Nephron (organoid): ENCODE results near the gene PDGFD.

ENCODE experiments used
- H3K27ac Mint-ChIP-seq, 3 experiments: 2 replicates each; pipeline ENCODE4 v1.8.0; 2020; ENCODE audit warnings: mixed read lengths in 3 of 3, mild to moderate bottlenecking in 2 of 3, moderate library complexity in 1 of 3
- H3K27me3 Mint-ChIP-seq: 2 replicates; pipeline ENCODE4 v1.8.0; 2021; ENCODE audit warnings: low read depth, mild to moderate bottlenecking, moderate library complexity, mixed read lengths
- H3K36me3 Mint-ChIP-seq: 2 replicates; pipeline ENCODE4 v1.8.0; 2020; ENCODE audit warnings: low read depth, mixed read lengths
- H3K4me1 Mint-ChIP-seq: 2 replicates; pipeline ENCODE4 v1.8.0; 2020; ENCODE audit warnings: mixed read lengths
- H3K4me3 Mint-ChIP-seq, 3 experiments: 2 replicates each; pipeline ENCODE4 v1.8.0; 2020; ENCODE audit warnings: mild to moderate bottlenecking in 3 of 3, mixed read lengths in 3 of 3, moderate library complexity in 2 of 3
- H3K9me3 Mint-ChIP-seq: 2 replicates; pipeline ENCODE4 v1.8.0; 2020; ENCODE audit warnings: mixed read lengths
- TF ChIP-seq, protein P1 (sequence below), 3 experiments: fragments of 200-600 bp; sonication (generic); IDR thresholded peaks; one replicate each; pipeline ENCODE4 v1.5.0; 2021; ENCODE audit warnings: antibody characterized with exemption in 3 of 3; ENCODE audit not compliant: unreplicated experiment in 3 of 3

The PDGFD gene

GRCh38 chr11:103923451-103923931 lies 240.5 kb downstream of the PDGFD start:
- no peaks in the 10 kb centered on the region for H3K36me3 Mint-ChIP-seq
- H3K4me3 Mint-ChIP-seq, result no peak overlapping the region
- H3K27me3 Mint-ChIP-seq, result no peaks in the 10 kb centered on the region
- peaks cover 14% of the 10 kb centered on the region for H3K4me1 Mint-ChIP-seq
- peak overlapping the region; percentile 19 to 83 (median 58) for H3K27ac Mint-ChIP-seq
- TF ChIP-seq, protein P1, sequence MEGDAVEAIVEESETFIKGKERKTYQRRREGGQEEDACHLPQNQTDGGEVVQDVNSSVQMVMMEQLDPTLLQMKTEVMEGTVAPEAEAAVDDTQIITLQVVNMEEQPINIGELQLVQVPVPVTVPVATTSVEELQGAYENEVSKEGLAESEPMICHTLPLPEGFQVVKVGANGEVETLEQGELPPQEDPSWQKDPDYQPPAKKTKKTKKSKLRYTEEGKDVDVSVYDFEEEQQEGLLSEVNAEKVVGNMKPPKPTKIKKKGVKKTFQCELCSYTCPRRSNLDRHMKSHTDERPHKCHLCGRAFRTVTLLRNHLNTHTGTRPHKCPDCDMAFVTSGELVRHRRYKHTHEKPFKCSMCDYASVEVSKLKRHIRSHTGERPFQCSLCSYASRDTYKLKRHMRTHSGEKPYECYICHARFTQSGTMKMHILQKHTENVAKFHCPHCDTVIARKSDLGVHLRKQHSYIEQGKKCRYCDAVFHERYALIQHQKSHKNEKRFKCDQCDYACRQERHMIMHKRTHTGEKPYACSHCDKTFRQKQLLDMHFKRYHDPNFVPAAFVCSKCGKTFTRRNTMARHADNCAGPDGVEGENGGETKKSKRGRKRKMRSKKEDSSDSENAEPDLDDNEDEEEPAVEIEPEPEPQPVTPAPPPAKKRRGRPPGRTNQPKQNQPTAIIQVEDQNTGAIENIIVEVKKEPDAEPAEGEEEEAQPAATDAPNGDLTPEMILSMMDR (IDR thresholded peaks at IDR 0.05; ENCODE audit: unreplicated experiment in 3 of 3), result no peak
- no peaks in the 10 kb centered on the region for H3K9me3 Mint-ChIP-seq

- H3K4me1 Mint-ChIP-seq, result peaks cover 5% of the 10 kb centered on the region
- peaks cover 3% of the 10 kb centered on the region for H3K36me3 Mint-ChIP-seq
- H3K9me3 Mint-ChIP-seq, result peaks cover 3% of the 10 kb centered on the region
- no peaks in the 10 kb centered on the region for H3K27me3 Mint-ChIP-seq
- no peak overlapping the region for H3K4me3 Mint-ChIP-seq
- no peak overlapping the region for H3K27ac Mint-ChIP-seq
- TF ChIP-seq, protein P1 (IDR thresholded peaks at IDR 0.05; ENCODE audit: unreplicated experiment in 3 of 3), result no peak
These were observed 243.0 kb downstream of the PDGFD start for GRCh38 chr11:103920933-103921332.

GRCh38 chr11:103920449-103920848 lies 243.5 kb downstream of the PDGFD start:
- H3K9me3 Mint-ChIP-seq, result peaks cover 3% of the 10 kb centered on the region
- TF ChIP-seq, protein P1 (IDR thresholded peaks at IDR 0.05; ENCODE audit: unreplicated experiment in 3 of 3), result no peak
- H3K36me3 Mint-ChIP-seq, result peaks cover 4% of the 10 kb centered on the region
- no peak overlapping the region for H3K4me3 Mint-ChIP-seq
- H3K4me1 Mint-ChIP-seq, result peaks cover 5% of the 10 kb centered on the region
- no peaks in the 10 kb centered on the region for H3K27me3 Mint-ChIP-seq
- no peak overlapping the region for H3K27ac Mint-ChIP-seq

DNA sequence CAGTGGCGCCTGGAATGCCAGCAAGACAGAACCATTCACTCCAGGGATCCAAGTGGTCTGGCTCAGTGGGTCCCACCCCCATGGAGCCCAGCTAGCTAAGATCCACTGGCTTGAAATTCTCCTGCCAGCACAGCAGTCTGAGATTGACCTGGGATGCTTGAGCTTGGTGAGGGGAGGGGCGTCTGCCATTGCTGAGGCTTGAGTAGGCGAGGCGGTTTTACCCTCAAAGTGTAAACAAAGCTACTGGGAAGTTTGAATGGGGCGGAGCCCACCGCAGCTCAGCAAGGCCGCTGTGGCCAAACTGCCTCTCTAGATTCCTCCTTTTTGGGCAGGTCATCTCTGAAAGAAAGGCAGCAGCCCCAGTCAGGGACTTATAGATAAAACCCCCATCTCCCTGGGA lies 253.2 kb downstream of the PDGFD start:
- Mint-ChIP-seq H3K27me3 (peaks cover 8% of the 10 kb centered on the region), H3K4me1 (peaks cover 13% of the 10 kb centered on the region), H3K9me3 (peaks cover 40% of the 10 kb centered on the region), H3K27ac (no peak overlapping the region), H3K4me3 (no peak overlapping the region), H3K36me3 (peaks cover 36% of the 10 kb centered on the region)
- TF ChIP-seq, protein P1 (IDR thresholded peaks at IDR 0.05; ENCODE audit: unreplicated experiment in 3 of 3), result no peak

DNA sequence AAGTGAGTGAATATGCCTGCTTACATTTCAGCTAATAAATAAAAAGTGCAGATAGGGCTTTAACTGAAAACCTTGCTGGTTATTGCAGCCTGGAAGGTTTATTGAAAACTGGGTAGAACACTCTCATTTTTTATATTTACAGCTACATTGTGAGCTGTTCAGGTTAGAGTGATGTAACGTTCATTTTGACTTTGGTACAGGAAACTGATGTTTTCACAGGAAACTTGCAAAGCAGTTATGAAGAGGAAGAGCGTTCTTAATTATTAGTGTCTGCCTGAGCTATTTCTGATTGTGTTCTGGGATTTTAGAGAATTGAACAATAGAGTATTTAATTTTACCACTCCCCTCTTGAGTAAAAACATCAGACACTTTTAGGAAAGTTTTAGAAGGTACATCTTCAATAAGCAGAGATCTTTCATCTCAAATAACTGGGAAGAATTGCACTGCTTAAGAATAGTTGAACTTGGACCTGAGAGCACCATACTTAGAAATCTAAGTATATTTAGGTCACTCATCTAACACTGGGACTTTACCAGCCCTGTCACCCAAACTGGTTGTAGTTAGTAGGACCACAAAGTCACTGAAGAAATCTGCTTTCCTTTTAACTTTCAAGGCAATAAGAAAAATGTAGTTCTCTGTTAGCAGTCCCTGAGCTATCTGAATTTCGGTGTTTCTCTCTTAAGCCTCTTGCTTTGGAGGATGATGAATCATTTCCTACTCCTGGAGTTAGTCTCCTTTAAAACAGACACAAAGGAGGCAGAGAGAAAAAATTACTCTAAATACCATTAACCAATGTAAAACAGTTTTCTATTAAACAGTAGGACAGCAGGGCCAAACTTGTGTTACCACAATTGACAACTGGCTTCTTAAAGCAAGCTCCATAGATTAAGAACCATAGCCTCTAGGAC lies 256.1 kb downstream of the PDGFD start:
- Mint-ChIP-seq H3K36me3 (peaks cover 17% of the 10 kb centered on the region), H3K9me3 (peaks cover 14% of the 10 kb centered on the region), H3K4me1 (peaks cover 13% of the 10 kb centered on the region), H3K4me3 (no peak overlapping the region), H3K27ac (peak overlapping the region; percentile 9 to 22 (median 12)), H3K27me3 (peaks cover 8% of the 10 kb centered on the region)
- TF ChIP-seq, protein P1 (IDR thresholded peaks at IDR 0.05; ENCODE audit: unreplicated experiment in 3 of 3), result no peak
